A549 (cell line): Measurements from ENCODE around the gene TGM6. TPM values are rescaled to one million over a fixed set of nuclear protein-coding genes. Genes with fewer than 3 reads are reported as not detected.

Experiments used
- ATAC-seq, 2 experiments: fragments of 200-7000 bp in 1 of 2; fragments of >200 bp in 1 of 2; cut with Nextera tagmentation in 1 of 2; cut with Tn5 transposase in 1 of 2; 3 replicates each; pipeline versions ENCODE4 v1.8.0 to v1.9.1; 2018 to 2020; ENCODE audit warnings: mild to moderate bottlenecking in 1 of 2, moderate library complexity in 1 of 2
- CTCF ChIA-PET: fragments of 300-600 bp; sonication (Branson Sonifier 250); formaldehyde crosslinking; extraction: SDS; loops from one replicate; lab custom pipeline; 2021; ENCODE audit warnings: antibody characterized with exemption, inconsistent platforms; lab: Yijun Ruan, JAX
- POLR2A ChIA-PET: fragments of 350-600 bp; formaldehyde crosslinking; extraction: SDS; loops from one replicate; lab custom pipeline; 2021; ENCODE audit warnings: antibody characterized with exemption, inconsistent platforms; lab: Yijun Ruan, JAX
- DNase-seq, 2 experiments: peaks; one replicate each; pipeline versions ENCODE4 v3.0.0 to v3.0.0-alpha.2; 2011 to 2016; ENCODE audit warnings: low read depth in 1 of 2, low spot score in 1 of 2
- FAIRE-seq: peaks from 2 replicates; lab custom pipeline; 2011; peaks lifted over from hg19 to GRCh38; lab: Jason Lieb, UNC
- H3K27ac ChIP-seq, 2 experiments: fragments of >200 bp; sonication (Bioruptor Twin); formaldehyde crosslinking; 3 replicates each; pipeline ENCODE4 v1.5.1; 2016 to 2017
- H3K4me1 ChIP-seq: fragments of >200 bp; sonication (Bioruptor Twin); formaldehyde crosslinking; 3 replicates; pipeline ENCODE4 v1.6.1; 2016
- H3K4me2 ChIP-seq: fragments of >200 bp; sonication (Bioruptor Twin); formaldehyde crosslinking; 3 replicates; pipeline ENCODE4 v1.6.1; 2016
- H3K4me3 ChIP-seq: fragments of >200 bp; sonication (Bioruptor Twin); formaldehyde crosslinking; 3 replicates; pipeline ENCODE4 v1.5.1; 2016
- H3K9me3 ChIP-seq: fragments of >200 bp; sonication (Bioruptor Twin); formaldehyde crosslinking; 3 replicates; pipeline ENCODE4 v1.6.1; 2016
- CBX2 ChIP-seq: fragments of 200-600 bp; sonication (generic); IDR thresholded peaks from 2 replicates; pipeline ENCODE4 v1.6.1; 2016; ENCODE audit warnings: low read depth, mild to moderate bottlenecking, borderline replicate concordance
- CBX8 ChIP-seq: fragments of 200-600 bp; sonication (generic); IDR thresholded peaks from 2 replicates; pipeline ENCODE4 v1.6.1; 2016
- CEBPB ChIP-seq, 2 experiments: fragments of >200 bp in 1 of 2; sonication (Bioruptor Twin) in 1 of 2; formaldehyde crosslinking in 1 of 2; IDR thresholded peaks; 2 replicates each; pipeline ENCODE4 v1.6.1; 2012 to 2016
- GATA3 ChIP-seq: IDR thresholded peaks from 2 replicates; pipeline ENCODE4 v1.6.1; 2012; ENCODE audit warnings: borderline replicate concordance
- HEYL ChIP-seq: fragments of 250-450 bp; sonication (Bioruptor Pico); IDR thresholded peaks from 2 replicates; pipeline ENCODE4 v1.8.0; 2021; ENCODE audit warnings: mild to moderate bottlenecking, moderate library complexity
- JUN ChIP-seq, 2 experiments: fragments of >200 bp; sonication (Bioruptor Twin); formaldehyde crosslinking; IDR thresholded peaks; 2 replicates in 1 of 2; 3 replicates in 1 of 2; pipeline ENCODE4 v1.6.1; 2016 to 2017
- KDM1A ChIP-seq: fragments of 200-600 bp; sonication (generic); IDR thresholded peaks from 2 replicates; pipeline ENCODE4 v1.6.1; 2016; ENCODE audit warnings: low read depth, mild to moderate bottlenecking
- NPAS2 ChIP-seq: fragments of 250-450 bp; sonication (Bioruptor Pico); IDR thresholded peaks from 2 replicates; pipeline ENCODE4 v1.8.0; 2022; ENCODE audit warnings: mild to moderate bottlenecking, moderate library complexity, borderline replicate concordance
- NR3C1 ChIP-seq: fragments of >200 bp; sonication (Bioruptor Twin); formaldehyde crosslinking; IDR thresholded peaks from 3 replicates; pipeline ENCODE4 v1.6.1; 2017
- PHF8 ChIP-seq: fragments of 200-600 bp; sonication (generic); IDR thresholded peaks from 2 replicates; pipeline ENCODE4 v1.6.1; 2016; ENCODE audit warnings: low read depth, mild to moderate bottlenecking, antibody characterized with exemption, moderate library complexity, borderline replicate concordance
- RAD21 ChIP-seq, 2 experiments: fragments of >200 bp in 1 of 2; sonication (Bioruptor Twin) in 1 of 2; formaldehyde crosslinking in 1 of 2; IDR thresholded peaks in 1 of 2; conservative IDR thresholded peaks in 1 of 2; 2 replicates in 1 of 2; 3 replicates in 1 of 2; pipeline ENCODE4 v1.6.1; 2012 to 2018; ENCODE audit warnings: inconsistent platforms in 1 of 2
- RARB ChIP-seq: fragments of 250-450 bp; sonication (Bioruptor Pico); IDR thresholded peaks from 2 replicates; pipeline ENCODE4 v1.8.0; 2021; ENCODE audit warnings: mild to moderate bottlenecking, moderate library complexity
- RFX5 ChIP-seq: fragments of 450-650 bp; IDR thresholded peaks from 2 replicates; pipeline ENCODE4 v1.7.1; 2014; ENCODE audit warnings: antibody characterized with exemption, mild to moderate bottlenecking, moderate library complexity
- SREBF2 ChIP-seq: fragments of 450-650 bp; IDR thresholded peaks from 2 replicates; pipeline ENCODE4 v1.6.1; 2014; ENCODE audit warnings: mild to moderate bottlenecking, moderate library complexity
- TFCP2L1 ChIP-seq: fragments of 250-450 bp; sonication (Bioruptor Pico); IDR thresholded peaks from 2 replicates; pipeline ENCODE4 v1.5.0; 2021; ENCODE audit warnings: mild to moderate bottlenecking
- TP53 ChIP-seq: fragments of 250-450 bp; sonication (Bioruptor Pico); IDR thresholded peaks from 2 replicates; pipeline ENCODE4 v1.5.0; 2021; ENCODE audit warnings: mild to moderate bottlenecking, moderate library complexity
- ZC3H11A ChIP-seq: fragments of 450-650 bp; IDR thresholded peaks from 2 replicates; pipeline ENCODE4 v1.6.1; 2014; ENCODE audit warnings: antibody characterized with exemption, mild to moderate bottlenecking
- ZNF302 ChIP-seq: fragments of 250-450 bp; sonication (Bioruptor Pico); IDR thresholded peaks from 2 replicates; pipeline ENCODE4 v1.9.0; 2021; ENCODE audit warnings: inconsistent platforms, mild to moderate bottlenecking, moderate library complexity
- ZSCAN20 ChIP-seq: fragments of 250-450 bp; sonication (Bioruptor Pico); IDR thresholded peaks from 2 replicates; pipeline ENCODE4 v1.8.0; 2022; ENCODE audit warnings: mild to moderate bottlenecking, moderate library complexity
- WGBS: methylation state at CpG from one replicate; pipeline ENCODE4 v1.1.6; 2017; ENCODE audit errors: missing lambda C conversion rate; 5-methylcytosine and 5-hydroxymethylcytosine counted together
- polyA plus RNA-seq, 4 experiments: library from polyadenylated mRNA; depleted of rRNA in 3 of 4; stranded (reverse); fragments of >200 nt; fragmentation: RNase III in 1 of 4; extraction: RNeasy Plus Mini Kit Qiagen cat#74134 plus additional on column Dnase treatment in 1 of 4; gene quantifications; 2 replicates in 3 of 4; 3 replicates in 1 of 4; pipeline ENCODE4 v1.2.3, GENCODE V29; 2011 to 2017
- TF ChIP-seq, protein P1 (sequence below): IDR thresholded peaks from 2 replicates; pipeline ENCODE4 v1.6.1; 2012; ENCODE audit warnings: low read depth, borderline replicate concordance
- TF ChIP-seq, protein P2 (sequence below): fragments of >200 bp; sonication (Bioruptor Twin); formaldehyde crosslinking; IDR thresholded peaks from 3 replicates; pipeline ENCODE4 v1.5.1; 2016
- TF ChIP-seq, protein P3 (sequence below): fragments of 200-600 bp; sonication (generic); IDR thresholded peaks from 2 replicates; pipeline ENCODE4 v1.6.1; 2016; ENCODE audit warnings: antibody characterized with exemption, mild to moderate bottlenecking, moderate library complexity
- TF ChIP-seq, protein P4 (sequence below): fragments of >200 bp; sonication (Bioruptor Twin); formaldehyde crosslinking; IDR thresholded peaks from 2 replicates; pipeline ENCODE4 v1.6.1; 2016
- TF ChIP-seq, protein P5 (sequence below): IDR thresholded peaks from 2 replicates; pipeline ENCODE4 v1.6.1; 2012
- TF ChIP-seq, protein P6 (sequence below): IDR thresholded peaks from 2 replicates; pipeline ENCODE4 v1.6.1; 2012

TGM6 gene
- polyA plus RNA-seq, 2 of the 4 experiments (the other 2 are of a cell fraction) = not detected

DNA sequence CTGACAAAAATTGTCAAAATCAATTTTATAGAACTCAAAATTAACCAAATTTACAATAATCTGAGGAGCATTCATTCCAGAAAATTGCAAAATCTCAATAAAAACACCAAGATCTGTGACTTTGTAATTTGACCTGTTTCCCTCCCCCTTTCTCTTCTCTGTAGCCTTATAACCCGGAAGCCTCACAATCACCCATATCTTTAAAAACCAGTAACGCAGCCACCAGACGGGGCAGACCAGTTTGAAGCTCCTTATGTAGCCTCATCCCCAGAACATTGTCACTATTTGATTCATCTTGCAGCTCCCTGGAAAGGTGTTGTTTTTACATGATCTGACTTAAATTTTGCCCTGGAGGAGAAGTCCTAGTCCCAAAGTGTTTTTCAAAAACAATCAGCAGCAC is 27.5 kb upstream of the TGM6 start:
- POLR2A ChIA-PET = no interaction called here
- Histone ChIP-seq H3K9me3 (no peaks in the 10 kb centered on the region), H3K4me3 (no peak overlapping the region), H3K27ac (no peak overlapping the region), H3K4me2 (no peak overlapping the region), H3K4me1 (no peaks in the 10 kb centered on the region)
- ATAC-seq = no peak
- 56% methylated on average over 3 of the region's 3 CpGs for WGBS
- CTCF ChIA-PET = interaction anchor here (0.5 to 1.0 kb wide), 3 partner anchors 12 to 146 kb away, joined by 3 to 4 read pairs (median 4); no protein-coding TSS in a partner anchor
- FAIRE-seq = no peak
- DNase-seq = no peak
- TF ChIP-seq TFCP2L1 (no peak), CBX2 (no peak)

DNA sequence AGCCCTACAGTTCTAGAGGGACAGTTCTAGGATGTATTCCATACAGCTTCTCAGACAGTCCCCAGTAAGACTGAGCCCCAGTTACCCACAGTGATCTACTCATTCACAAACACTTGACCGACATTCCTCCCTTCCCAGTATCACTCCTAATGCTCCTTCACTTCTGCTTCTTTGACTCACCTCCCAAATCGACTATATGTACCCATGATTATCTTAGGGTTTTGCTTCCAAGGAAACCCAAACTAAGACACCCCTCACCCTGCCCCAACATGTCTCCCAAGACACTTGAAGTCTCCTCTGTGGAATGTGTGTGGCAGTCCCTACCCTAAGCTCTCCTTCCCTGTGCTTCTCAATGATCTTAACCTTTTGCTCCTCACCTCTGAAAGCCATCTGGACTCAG is 23.6 kb upstream of the TGM6 start:
- H3K4me3 ChIP-seq = no peak overlapping the region
- ChIA-PET CTCF (interaction anchor here (0.6 to 1.9 kb wide), 5 partner anchors 10 to 266 kb away, joined by 3 to 8 read pairs (median 4); no protein-coding TSS in a partner anchor), POLR2A (no interaction called here)
- WGBS = 2% methylated on average over 2 of the region's 2 CpGs
- TF ChIP-seq SREBF2 = no peak
- no peak for TF ChIP-seq RFX5
- TF ChIP-seq CEBPB (IDR thresholded peaks at IDR 0.05) = no peak
- TF ChIP-seq, protein P1, sequence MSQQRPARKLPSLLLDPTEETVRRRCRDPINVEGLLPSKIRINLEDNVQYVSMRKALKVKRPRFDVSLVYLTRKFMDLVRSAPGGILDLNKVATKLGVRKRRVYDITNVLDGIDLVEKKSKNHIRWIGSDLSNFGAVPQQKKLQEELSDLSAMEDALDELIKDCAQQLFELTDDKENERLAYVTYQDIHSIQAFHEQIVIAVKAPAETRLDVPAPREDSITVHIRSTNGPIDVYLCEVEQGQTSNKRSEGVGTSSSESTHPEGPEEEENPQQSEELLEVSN = no peak
- no peak for TF ChIP-seq TP53
- TF ChIP-seq, protein P2, sequence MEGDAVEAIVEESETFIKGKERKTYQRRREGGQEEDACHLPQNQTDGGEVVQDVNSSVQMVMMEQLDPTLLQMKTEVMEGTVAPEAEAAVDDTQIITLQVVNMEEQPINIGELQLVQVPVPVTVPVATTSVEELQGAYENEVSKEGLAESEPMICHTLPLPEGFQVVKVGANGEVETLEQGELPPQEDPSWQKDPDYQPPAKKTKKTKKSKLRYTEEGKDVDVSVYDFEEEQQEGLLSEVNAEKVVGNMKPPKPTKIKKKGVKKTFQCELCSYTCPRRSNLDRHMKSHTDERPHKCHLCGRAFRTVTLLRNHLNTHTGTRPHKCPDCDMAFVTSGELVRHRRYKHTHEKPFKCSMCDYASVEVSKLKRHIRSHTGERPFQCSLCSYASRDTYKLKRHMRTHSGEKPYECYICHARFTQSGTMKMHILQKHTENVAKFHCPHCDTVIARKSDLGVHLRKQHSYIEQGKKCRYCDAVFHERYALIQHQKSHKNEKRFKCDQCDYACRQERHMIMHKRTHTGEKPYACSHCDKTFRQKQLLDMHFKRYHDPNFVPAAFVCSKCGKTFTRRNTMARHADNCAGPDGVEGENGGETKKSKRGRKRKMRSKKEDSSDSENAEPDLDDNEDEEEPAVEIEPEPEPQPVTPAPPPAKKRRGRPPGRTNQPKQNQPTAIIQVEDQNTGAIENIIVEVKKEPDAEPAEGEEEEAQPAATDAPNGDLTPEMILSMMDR = no peak
- TF ChIP-seq, protein P3, sequence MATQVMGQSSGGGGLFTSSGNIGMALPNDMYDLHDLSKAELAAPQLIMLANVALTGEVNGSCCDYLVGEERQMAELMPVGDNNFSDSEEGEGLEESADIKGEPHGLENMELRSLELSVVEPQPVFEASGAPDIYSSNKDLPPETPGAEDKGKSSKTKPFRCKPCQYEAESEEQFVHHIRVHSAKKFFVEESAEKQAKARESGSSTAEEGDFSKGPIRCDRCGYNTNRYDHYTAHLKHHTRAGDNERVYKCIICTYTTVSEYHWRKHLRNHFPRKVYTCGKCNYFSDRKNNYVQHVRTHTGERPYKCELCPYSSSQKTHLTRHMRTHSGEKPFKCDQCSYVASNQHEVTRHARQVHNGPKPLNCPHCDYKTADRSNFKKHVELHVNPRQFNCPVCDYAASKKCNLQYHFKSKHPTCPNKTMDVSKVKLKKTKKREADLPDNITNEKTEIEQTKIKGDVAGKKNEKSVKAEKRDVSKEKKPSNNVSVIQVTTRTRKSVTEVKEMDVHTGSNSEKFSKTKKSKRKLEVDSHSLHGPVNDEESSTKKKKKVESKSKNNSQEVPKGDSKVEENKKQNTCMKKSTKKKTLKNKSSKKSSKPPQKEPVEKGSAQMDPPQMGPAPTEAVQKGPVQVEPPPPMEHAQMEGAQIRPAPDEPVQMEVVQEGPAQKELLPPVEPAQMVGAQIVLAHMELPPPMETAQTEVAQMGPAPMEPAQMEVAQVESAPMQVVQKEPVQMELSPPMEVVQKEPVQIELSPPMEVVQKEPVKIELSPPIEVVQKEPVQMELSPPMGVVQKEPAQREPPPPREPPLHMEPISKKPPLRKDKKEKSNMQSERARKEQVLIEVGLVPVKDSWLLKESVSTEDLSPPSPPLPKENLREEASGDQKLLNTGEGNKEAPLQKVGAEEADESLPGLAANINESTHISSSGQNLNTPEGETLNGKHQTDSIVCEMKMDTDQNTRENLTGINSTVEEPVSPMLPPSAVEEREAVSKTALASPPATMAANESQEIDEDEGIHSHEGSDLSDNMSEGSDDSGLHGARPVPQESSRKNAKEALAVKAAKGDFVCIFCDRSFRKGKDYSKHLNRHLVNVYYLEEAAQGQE = no peak
- TF ChIP-seq HEYL (CRISPR knock-in tag) = no peak
- TF ChIP-seq JUN (IDR thresholded peaks at IDR 0.05) = no peak
- TF ChIP-seq CBX8 = no peak
- TF ChIP-seq, protein P4, sequence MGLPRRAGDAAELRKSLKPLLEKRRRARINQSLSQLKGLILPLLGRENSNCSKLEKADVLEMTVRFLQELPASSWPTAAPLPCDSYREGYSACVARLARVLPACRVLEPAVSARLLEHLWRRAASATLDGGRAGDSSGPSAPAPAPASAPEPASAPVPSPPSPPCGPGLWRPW = no peak
- no peak for TF ChIP-seq ZC3H11A
- ATAC-seq (peak in 1 of 2 experiments; percentile 44; a peak in 1 of 6 replicates), DNase-seq (no peak), FAIRE-seq (no peak)
- H3K9me3 ChIP-seq = peaks cover 8% of the 10 kb centered on the region; the same call in 2 of the 3 replicates
- H3K27ac ChIP-seq = no peak overlapping the region
- no peak overlapping the region for H3K4me2 ChIP-seq
- H3K4me1 ChIP-seq = no peaks in the 10 kb centered on the region

DNA sequence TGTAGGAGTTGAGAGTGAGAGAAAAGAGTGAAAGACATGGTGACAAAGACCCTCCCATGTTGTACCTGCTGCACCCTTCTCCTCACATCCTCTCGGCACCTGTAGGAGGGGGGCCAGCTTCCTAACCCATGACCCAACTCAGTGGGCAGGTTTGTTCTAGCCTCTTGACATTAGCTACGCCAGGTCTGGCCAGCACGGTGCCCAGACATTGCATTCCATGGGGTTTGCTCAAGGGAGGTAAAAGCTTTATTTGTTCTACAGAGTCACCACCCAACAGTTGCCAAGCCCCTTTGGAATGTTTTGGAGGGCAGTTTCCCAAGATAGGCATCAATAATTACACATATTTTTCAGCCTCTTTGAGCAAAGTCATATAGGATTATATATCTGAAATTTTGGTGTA is 22.7 kb upstream of the TGM6 start:
- ChIA-PET POLR2A (no interaction called here), CTCF (interaction anchor here (1.1 to 1.9 kb wide), 2 partner anchors 8 to 151 kb away, joined by 3 to 8 read pairs; no protein-coding TSS in a partner anchor)
- no peak for TF ChIP-seq GATA3
- TF ChIP-seq NR3C1 = no peak
- TF ChIP-seq KDM1A = no peak
- TF ChIP-seq RARB (CRISPR knock-in tag) = no peak
- no peak for TF ChIP-seq ZSCAN20 (CRISPR knock-in tag)
- no peak for TF ChIP-seq PHF8
- TF ChIP-seq, protein P5, sequence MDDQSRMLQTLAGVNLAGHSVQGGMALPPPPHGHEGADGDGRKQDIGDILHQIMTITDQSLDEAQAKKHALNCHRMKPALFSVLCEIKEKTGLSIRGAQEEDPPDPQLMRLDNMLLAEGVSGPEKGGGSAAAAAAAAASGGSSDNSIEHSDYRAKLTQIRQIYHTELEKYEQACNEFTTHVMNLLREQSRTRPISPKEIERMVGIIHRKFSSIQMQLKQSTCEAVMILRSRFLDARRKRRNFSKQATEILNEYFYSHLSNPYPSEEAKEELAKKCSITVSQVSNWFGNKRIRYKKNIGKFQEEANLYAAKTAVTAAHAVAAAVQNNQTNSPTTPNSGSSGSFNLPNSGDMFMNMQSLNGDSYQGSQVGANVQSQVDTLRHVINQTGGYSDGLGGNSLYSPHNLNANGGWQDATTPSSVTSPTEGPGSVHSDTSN = no peak
- no peak for TF ChIP-seq ZNF302
- TF ChIP-seq RAD21 (conservative IDR thresholded peaks at IDR 0.05 in 1 of 2, IDR thresholded peaks at IDR 0.05 in 1 of 2) = no peak
- no peak for TF ChIP-seq TFCP2L1
- TF ChIP-seq, protein P6, sequence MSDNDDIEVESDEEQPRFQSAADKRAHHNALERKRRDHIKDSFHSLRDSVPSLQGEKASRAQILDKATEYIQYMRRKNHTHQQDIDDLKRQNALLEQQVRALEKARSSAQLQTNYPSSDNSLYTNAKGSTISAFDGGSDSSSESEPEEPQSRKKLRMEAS = no peak
- no peak for TF ChIP-seq NPAS2
- DNase-seq (no peak), FAIRE-seq (no peak), ATAC-seq (no peak)
- no peak overlapping the region for H3K4me3 ChIP-seq
- WGBS = 27% methylated on average over 3 of the region's 3 CpGs
- peaks cover 8% of the 10 kb centered on the region; the same call in 2 of the 3 replicates for H3K9me3 ChIP-seq
- H3K4me1 ChIP-seq = no peaks in the 10 kb centered on the region
- H3K4me2 ChIP-seq = no peak overlapping the region
- H3K27ac ChIP-seq = no peak overlapping the region
